ENCODE results near the gene IGSF21. TPM values are rescaled to one million over a fixed set of nuclear protein-coding genes. Genes with fewer than 3 reads are reported as not detected.

Gene IGSF21
- polyA plus RNA-seq, 3 donors: not detected

- H3K4me1 Mint-ChIP-seq: no peaks in the 10 kb centered on the region
- DNase-seq: no peak
- peaks cover 0 to 2% (median 1%) of the 10 kb centered on the region in 3 donors for H3K27me3 Mint-ChIP-seq (ENCODE audit: low read depth in 3 of 3)
- no peak overlapping the region for H3K9ac ChIP-seq (ENCODE audit: insufficient read depth, low read length, poor library complexity, severe bottlenecking)
- H3K27me3 ChIP-seq (ENCODE audit: control insufficient read depth in 2 of 2, insufficient read depth in 2 of 2, low read length in 2 of 2): no peaks in the 10 kb centered on the region
- H3K9me3 Mint-ChIP-seq: peaks cover 5 to 22% (median 10%) of the 10 kb centered on the region in 7 donors
- H3K36me3 ChIP-seq (replicated peaks in 1 of 2; ENCODE audit: control insufficient read depth in 1 of 2, insufficient read depth in 2 of 2, low read length in 2 of 2): no peaks in the 10 kb centered on the region
- H3K36me3 Mint-ChIP-seq: no peaks in the 10 kb centered on the region
- H3K4me2 ChIP-seq (replicated peaks; ENCODE audit: extremely low read depth, low read length, poor library complexity, severe bottlenecking): no peak overlapping the region
- intact Hi-C loops (cut with micrococcal nuclease): loop anchor here in 1 of 2 donors (10.0 kb wide), 1 partner anchor 56 kb away; no protein-coding TSS in a partner anchor
- no peaks in the 10 kb centered on the region for H3K79me2 ChIP-seq (ENCODE audit: insufficient read depth, low read length)
- H3K27ac Mint-ChIP-seq: peak overlapping the region in 1 of 7 donors; percentile 7
- 73% methylated on average over 1 of the region's 7 CpGs for WGBS (ENCODE audit: insufficient coverage)
- no peaks in the 10 kb centered on the region for H3K4me1 ChIP-seq (ENCODE audit: control insufficient read depth in 1 of 2, insufficient read depth in 2 of 2, low read length in 2 of 2)
- no peak overlapping the region for H3K4me3 Mint-ChIP-seq
- peaks cover 8 to 18% of the 10 kb centered on the region in 2 donors for H3K9me3 ChIP-seq (replicated peaks in 1 of 2; ENCODE audit: control insufficient read depth in 1 of 2, insufficient read depth in 1 of 2, low read length in 2 of 2)
- no peak overlapping the region for H2AFZ ChIP-seq (ENCODE audit: insufficient read depth, low read depth, low read length, poor library complexity, severe bottlenecking)
- no peak overlapping the region for H3K4me3 ChIP-seq (replicated peaks in 1 of 3; ENCODE audit: low read depth in 2 of 3, low read length in 3 of 3)
- TF ChIP-seq CTCF (IDR thresholded peaks at IDR 0.05): no peak
- no peaks in the 10 kb centered on the region for H4K20me1 ChIP-seq (ENCODE audit: insufficient read depth, low read length)
- H3K27ac ChIP-seq (ENCODE audit: low read depth in 1 of 2, low read length in 2 of 2): no peak overlapping the region
Measured at GRCh38 chr1:18058981-18059605, 48.5 kb upstream of the IGSF21 start.

- no peaks in the 10 kb centered on the region for H3K36me3 Mint-ChIP-seq
- no peaks in the 10 kb centered on the region for H3K36me3 ChIP-seq (replicated peaks in 1 of 2; ENCODE audit: control insufficient read depth in 1 of 2, insufficient read depth in 2 of 2, low read length in 2 of 2)
- no peak overlapping the region for H3K27ac ChIP-seq (ENCODE audit: low read depth in 1 of 2, low read length in 2 of 2)
- H3K79me2 ChIP-seq (ENCODE audit: insufficient read depth, low read length): no peaks in the 10 kb centered on the region
- peaks cover 8 to 18% of the 10 kb centered on the region in 2 donors for H3K9me3 ChIP-seq (replicated peaks in 1 of 2; ENCODE audit: control insufficient read depth in 1 of 2, insufficient read depth in 1 of 2, low read length in 2 of 2)
- no peak overlapping the region for H3K27ac Mint-ChIP-seq
- H3K4me2 ChIP-seq (replicated peaks; ENCODE audit: extremely low read depth, low read length, poor library complexity, severe bottlenecking): no peak overlapping the region
- no peak for DNase-seq
- no peak for TF ChIP-seq CTCF (IDR thresholded peaks at IDR 0.05)
- no peak overlapping the region for H2AFZ ChIP-seq (ENCODE audit: insufficient read depth, low read depth, low read length, poor library complexity, severe bottlenecking)
- no peaks in the 10 kb centered on the region for H4K20me1 ChIP-seq (ENCODE audit: insufficient read depth, low read length)
- no peaks in the 10 kb centered on the region for H3K27me3 ChIP-seq (ENCODE audit: control insufficient read depth in 2 of 2, insufficient read depth in 2 of 2, low read length in 2 of 2)
- H3K9ac ChIP-seq (ENCODE audit: insufficient read depth, low read length, poor library complexity, severe bottlenecking): no peak overlapping the region
- no peaks in the 10 kb centered on the region for H3K4me1 ChIP-seq (ENCODE audit: control insufficient read depth in 1 of 2, insufficient read depth in 2 of 2, low read length in 2 of 2)
- H3K4me3 Mint-ChIP-seq: no peak overlapping the region
- intact Hi-C loops (cut with micrococcal nuclease): no loop called here
- 97% methylated on average over 11 of the region's 14 CpGs for WGBS (ENCODE audit: insufficient coverage)
- H3K9me3 Mint-ChIP-seq: peaks cover 5 to 23% (median 9%) of the 10 kb centered on the region in 7 donors
- no peaks in the 10 kb centered on the region for H3K4me1 Mint-ChIP-seq
- H3K4me3 ChIP-seq (replicated peaks in 1 of 3; ENCODE audit: low read depth in 2 of 3, low read length in 3 of 3): no peak overlapping the region
- H3K27me3 Mint-ChIP-seq (ENCODE audit: low read depth in 3 of 3): peaks cover 1 to 6% (median 2%) of the 10 kb centered on the region in 3 donors
Measured at GRCh38 chr1:18060366-18060765, 47.2 kb upstream of the IGSF21 start.
